SK-N-SH treated with all-trans-retinoic acid at 6 μM for 48 hours (cell line): ENCODE data around the gene CDX2.

Experiments used
- CREB5 ChIP-seq: fragments of 250-450 bp; sonication (Bioruptor Pico); IDR thresholded peaks from 2 replicates; pipeline ENCODE4 v1.5.1; 2020; ENCODE audit warnings: low read depth, mild to moderate bottlenecking, moderate library complexity
- ESRRG ChIP-seq: fragments of 250-450 bp; sonication (Bioruptor Pico); IDR thresholded peaks from 2 replicates; pipeline ENCODE4 v1.6.1; 2021; ENCODE audit warnings: mild to moderate bottlenecking
- OSR1 ChIP-seq: fragments of 250-450 bp; sonication (Bioruptor Pico); IDR thresholded peaks from 2 replicates; pipeline ENCODE4 v1.8.0; 2022; ENCODE audit warnings: moderate library complexity, mild to moderate bottlenecking, inconsistent platforms
- RARB ChIP-seq: fragments of 250-450 bp; sonication (Bioruptor Pico); IDR thresholded peaks from 2 replicates; pipeline ENCODE4 v1.8.0; 2021; ENCODE audit warnings: mild to moderate bottlenecking, moderate library complexity
- ZFP3 ChIP-seq: fragments of 250-450 bp; sonication (Bioruptor Pico); IDR thresholded peaks from 2 replicates; pipeline ENCODE4 v1.5.0; 2020; ENCODE audit warnings: mild to moderate bottlenecking, moderate library complexity
- ZNF8 ChIP-seq: fragments of 450-650 bp; formaldehyde crosslinking; IDR thresholded peaks from 2 replicates; pipeline ENCODE4 v1.5.0; 2020; ENCODE audit warnings: mild to moderate bottlenecking, moderate library complexity

GRCh38 chr13:27970382-27971235, 1.5 kb upstream of the CDX2 start:
- TF ChIP-seq CREB5, result no peak
- no peak for TF ChIP-seq RARB (CRISPR knock-in tag)
- TF ChIP-seq ESRRG (CRISPR knock-in tag), result no peak
- no peak for TF ChIP-seq ZNF8 (CRISPR knock-in tag)
- no peak for TF ChIP-seq ZFP3 (CRISPR knock-in tag)
- TF ChIP-seq OSR1 (CRISPR knock-in tag), result no peak
